ENCODE measurements around the gene STAMBP.
"Not testable (repeated sequence)": the region's sequence is repeated elsewhere in the genome, so short reads cannot be mapped to it uniquely, and the experiment has no call there.

The STAMBP gene

DNA sequence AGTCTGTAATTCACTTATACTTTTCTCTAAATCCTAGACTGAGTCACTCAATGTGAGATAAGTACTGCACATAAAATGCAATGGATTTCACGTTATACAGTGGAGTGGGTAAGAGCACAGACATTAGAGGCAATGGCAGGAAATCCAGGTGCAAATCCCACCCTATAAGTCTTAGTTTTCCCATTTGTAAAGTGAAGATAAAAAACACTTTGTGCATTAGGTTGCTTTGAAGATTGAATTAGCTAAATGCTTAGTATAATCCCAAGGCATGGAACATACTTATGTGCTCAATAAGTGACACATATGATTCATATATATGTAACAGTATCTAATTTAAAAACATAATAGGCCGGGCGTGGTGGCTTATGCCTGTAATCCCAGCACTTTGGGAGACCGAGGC is 74.6 kb downstream of the STAMBP start:
- Histone ChIP-seq H3K36me3 (replicated peaks; ENCODE audit: low read depth, low read length) (peaks cover 23% of the 10 kb centered on the region), H3K9me3 (ENCODE audit: insufficient read depth, low read length) (no peaks in the 10 kb centered on the region), H4K20me1 (ENCODE audit: insufficient read depth, low read length) (peaks cover 18% of the 10 kb centered on the region), H3K4me2 (ENCODE audit: low read length) (no peak overlapping the region), H3K27me3 (ENCODE audit: low read depth, low read length) (no peaks in the 10 kb centered on the region), H3K9ac (ENCODE audit: low read length) (no peak overlapping the region), H3K27ac (ENCODE audit: low read length) (no peak overlapping the region), H3K4me3 (ENCODE audit: low read length) (no peak overlapping the region), H3K79me2 (ENCODE audit: low read length) (peaks cover 9% of the 10 kb centered on the region; the same call in 1 of the 2 replicates), H3K4me1 (ENCODE audit: low read length) (no peaks in the 10 kb centered on the region), H2AFZ (ENCODE audit: low read depth, low read length) (no peak overlapping the region)
- TF ChIP-seq EZH2phosphoT487 (IDR thresholded peaks at IDR 0.05; ENCODE audit: low read depth) = no peak
- TF ChIP-seq, protein P1, sequence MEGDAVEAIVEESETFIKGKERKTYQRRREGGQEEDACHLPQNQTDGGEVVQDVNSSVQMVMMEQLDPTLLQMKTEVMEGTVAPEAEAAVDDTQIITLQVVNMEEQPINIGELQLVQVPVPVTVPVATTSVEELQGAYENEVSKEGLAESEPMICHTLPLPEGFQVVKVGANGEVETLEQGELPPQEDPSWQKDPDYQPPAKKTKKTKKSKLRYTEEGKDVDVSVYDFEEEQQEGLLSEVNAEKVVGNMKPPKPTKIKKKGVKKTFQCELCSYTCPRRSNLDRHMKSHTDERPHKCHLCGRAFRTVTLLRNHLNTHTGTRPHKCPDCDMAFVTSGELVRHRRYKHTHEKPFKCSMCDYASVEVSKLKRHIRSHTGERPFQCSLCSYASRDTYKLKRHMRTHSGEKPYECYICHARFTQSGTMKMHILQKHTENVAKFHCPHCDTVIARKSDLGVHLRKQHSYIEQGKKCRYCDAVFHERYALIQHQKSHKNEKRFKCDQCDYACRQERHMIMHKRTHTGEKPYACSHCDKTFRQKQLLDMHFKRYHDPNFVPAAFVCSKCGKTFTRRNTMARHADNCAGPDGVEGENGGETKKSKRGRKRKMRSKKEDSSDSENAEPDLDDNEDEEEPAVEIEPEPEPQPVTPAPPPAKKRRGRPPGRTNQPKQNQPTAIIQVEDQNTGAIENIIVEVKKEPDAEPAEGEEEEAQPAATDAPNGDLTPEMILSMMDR (IDR thresholded peaks at IDR 0.05; ENCODE audit: low read depth, low read length) = no peak

DNA sequence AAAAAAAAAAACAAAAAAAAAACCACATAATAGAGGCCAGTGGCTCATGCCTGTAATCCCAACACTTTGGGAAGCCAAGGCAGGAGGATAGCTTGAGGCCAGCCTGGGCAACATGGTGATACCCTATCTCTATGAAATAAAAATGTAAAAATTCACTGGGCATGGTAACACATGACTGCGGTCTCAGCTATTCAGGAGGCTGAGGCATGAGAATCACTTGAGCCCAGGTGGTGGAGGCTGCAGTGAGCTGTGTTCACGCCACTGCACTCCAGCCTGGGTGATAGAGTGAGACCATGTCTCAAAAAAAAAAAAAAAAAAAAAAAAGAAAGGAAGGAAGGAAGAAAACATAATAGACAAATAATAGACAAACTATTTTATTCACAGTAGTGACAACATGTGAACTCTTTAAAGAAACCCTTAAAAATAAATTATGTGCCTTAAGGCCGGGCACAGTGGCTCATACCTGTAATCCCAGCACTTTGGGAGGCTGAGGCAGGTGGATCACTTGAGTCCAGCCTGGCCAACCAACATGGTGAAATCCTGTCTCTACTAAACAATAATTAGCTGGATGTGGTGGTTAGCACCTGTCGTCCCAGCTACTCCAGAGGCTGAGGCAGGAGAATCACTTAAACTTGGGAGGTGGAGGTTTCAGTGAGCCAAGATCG is 75.3 kb downstream of the STAMBP start:
- not testable (repeated sequence) for H2AFZ ChIP-seq (ENCODE audit: low read depth, low read length); H3K27me3 ChIP-seq (ENCODE audit: low read depth, low read length); H3K4me1 ChIP-seq (ENCODE audit: low read length); H3K27ac ChIP-seq (ENCODE audit: low read length); H3K9ac ChIP-seq (ENCODE audit: low read length); H3K4me2 ChIP-seq (ENCODE audit: low read length); H3K79me2 ChIP-seq (ENCODE audit: low read length); H3K9me3 ChIP-seq (ENCODE audit: insufficient read depth, low read length); H3K4me3 ChIP-seq (ENCODE audit: low read length)
- Histone ChIP-seq H3K36me3 (replicated peaks; ENCODE audit: low read depth, low read length) (peaks cover 31% of the 10 kb centered on the region), H4K20me1 (ENCODE audit: insufficient read depth, low read length) (peaks cover 18% of the 10 kb centered on the region)

DNA sequence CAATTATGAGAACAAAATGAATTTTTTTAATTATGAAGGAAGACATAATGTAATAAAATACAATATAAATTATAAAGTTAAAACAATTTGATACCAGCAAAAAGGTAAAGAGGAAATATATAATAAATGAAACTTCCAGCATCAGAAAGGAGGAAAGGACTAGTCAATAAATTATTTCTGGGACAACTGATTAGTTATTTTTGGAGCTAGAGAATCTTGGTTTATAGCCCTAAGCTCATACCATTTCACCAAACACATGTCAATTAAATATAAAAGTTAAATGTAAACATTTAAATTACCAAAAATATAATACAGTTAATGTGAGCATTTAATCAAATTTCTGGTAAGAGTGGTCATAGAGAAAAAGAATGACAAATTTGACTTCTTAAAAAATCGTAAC is 76.2 kb downstream of the STAMBP start:
- no peak overlapping the region for H3K27ac ChIP-seq (ENCODE audit: low read length)
- H3K27me3 ChIP-seq (ENCODE audit: low read depth, low read length) = no peaks in the 10 kb centered on the region
- H3K4me1 ChIP-seq (ENCODE audit: low read length) = no peaks in the 10 kb centered on the region
- no peak overlapping the region for H2AFZ ChIP-seq (ENCODE audit: low read depth, low read length)
- peaks cover 4% of the 10 kb centered on the region; the same call in 1 of the 2 replicates for H3K79me2 ChIP-seq (ENCODE audit: low read length)
- H3K9me3 ChIP-seq (ENCODE audit: insufficient read depth, low read length) = no peaks in the 10 kb centered on the region
- TF ChIP-seq, protein P1 (IDR thresholded peaks at IDR 0.05; ENCODE audit: low read depth, low read length) = no peak
- no peak for TF ChIP-seq EZH2phosphoT487 (IDR thresholded peaks at IDR 0.05; ENCODE audit: low read depth)
- peaks cover 12% of the 10 kb centered on the region for H4K20me1 ChIP-seq (ENCODE audit: insufficient read depth, low read length)
- no peak overlapping the region for H3K9ac ChIP-seq (ENCODE audit: low read length)
- peaks cover 36% of the 10 kb centered on the region for H3K36me3 ChIP-seq (replicated peaks; ENCODE audit: low read depth, low read length)
- no peak overlapping the region for H3K4me2 ChIP-seq (ENCODE audit: low read length)
- H3K4me3 ChIP-seq (ENCODE audit: low read length) = no peak overlapping the region

DNA sequence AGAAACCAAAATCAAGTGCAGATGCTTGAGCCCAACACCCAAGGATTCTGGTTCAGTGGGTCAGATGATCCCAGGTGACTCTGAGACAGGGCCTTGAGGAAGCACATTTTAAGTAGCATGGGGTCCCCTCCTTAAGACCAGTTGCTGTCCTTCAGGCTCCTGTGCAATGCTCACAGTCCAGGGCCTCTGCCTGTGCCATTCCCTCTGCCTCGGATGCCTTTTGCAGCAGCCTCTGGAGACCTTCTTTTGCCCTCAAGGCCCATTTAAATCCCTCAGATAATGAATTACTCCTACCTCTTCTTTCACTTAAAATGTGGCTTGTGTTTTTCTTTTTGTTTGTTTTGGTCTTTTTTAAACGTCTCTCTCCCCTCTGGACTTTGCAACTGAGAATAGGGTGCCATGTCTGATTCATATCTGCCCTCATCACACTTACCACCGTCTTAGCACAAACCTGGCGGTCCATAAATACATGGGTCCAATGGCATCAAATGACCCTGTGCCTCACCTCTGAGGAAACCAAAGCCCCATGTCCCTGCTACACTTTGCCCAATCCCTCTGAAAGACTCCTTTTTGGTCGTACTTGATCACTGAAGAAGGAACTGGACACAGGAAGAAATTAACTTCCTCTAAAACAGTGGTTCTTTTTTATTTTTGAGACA is 78.2 kb downstream of the STAMBP start:
- no peaks in the 10 kb centered on the region for H3K27me3 ChIP-seq (ENCODE audit: low read depth, low read length)
- no peak overlapping the region for H2AFZ ChIP-seq (ENCODE audit: low read depth, low read length)
- peaks cover 38% of the 10 kb centered on the region for H3K36me3 ChIP-seq (replicated peaks; ENCODE audit: low read depth, low read length)
- H4K20me1 ChIP-seq (ENCODE audit: insufficient read depth, low read length) = no peaks in the 10 kb centered on the region
- TF ChIP-seq, protein P1 (IDR thresholded peaks at IDR 0.05; ENCODE audit: low read depth, low read length) = no peak
- no peak for TF ChIP-seq EZH2phosphoT487 (IDR thresholded peaks at IDR 0.05; ENCODE audit: low read depth)
- H3K9me3 ChIP-seq (ENCODE audit: insufficient read depth, low read length) = no peaks in the 10 kb centered on the region
- no peak overlapping the region for H3K9ac ChIP-seq (ENCODE audit: low read length)
- no peaks in the 10 kb centered on the region for H3K79me2 ChIP-seq (ENCODE audit: low read length)
- H3K4me2 ChIP-seq (ENCODE audit: low read length) = no peak overlapping the region
- no peak overlapping the region for H3K27ac ChIP-seq (ENCODE audit: low read length)
- H3K4me1 ChIP-seq (ENCODE audit: low read length) = no peaks in the 10 kb centered on the region
- H3K4me3 ChIP-seq (ENCODE audit: low read length) = no peak overlapping the region

Measured in OCI-LY3 (cell line).